Endothelial cell of umbilical vein (primary cell): ENCODE results near the gene GRID1. TPM values are rescaled to one million over a fixed set of nuclear protein-coding genes. Genes with fewer than 3 reads are reported as not detected.

Source experiments
- BruUV-seq: library from RNA; stranded (reverse); fragments of 400-500 nt; replicated peaks from 2 replicates; lab custom pipeline; 2021; lab: Mats Ljungman, UMichigan
- CTCF ChIA-PET: fragments of 300-600, 350-600 bp; sonication (Branson Sonifier 250); formaldehyde crosslinking; loops from one replicate; lab custom pipeline; 2021; ENCODE audit warnings: antibody characterized with exemption, inconsistent platforms; lab: Charles Lee
- POLR2A ChIA-PET: fragments of 300-600, 350-600 bp; sonication (Branson Sonifier 250); formaldehyde crosslinking; loops from one replicate; lab custom pipeline; 2021; ENCODE audit warnings: antibody characterized with exemption, inconsistent platforms; lab: Charles Lee
- DNase-seq: peaks from one replicate; pipeline ENCODE4 v3.0.0-alpha.2; 2011; ENCODE audit warnings: low read depth, low spot score
- FAIRE-seq: peaks from 2 replicates; lab custom pipeline; 2011; peaks lifted over from hg19 to GRCh38; lab: Jason Lieb, UNC
- H2AFZ ChIP-seq: 2 replicates; pipeline ENCODE4 v1.6.0; 2012; ENCODE audit warnings: low read depth, low read length, control low read depth, inconsistent platforms
- H3K27ac ChIP-seq: 2 replicates; pipeline ENCODE4 v1.5.1; 2011; ENCODE audit warnings: low read depth, mild to moderate bottlenecking, control low read depth, low read length, moderate library complexity; ENCODE audit not compliant: insufficient read depth
- H3K27me3 ChIP-seq, 2 experiments: 2 replicates each; pipeline versions ENCODE4 v1.6.0 to v1.6.1; 2011; ENCODE audit warnings: low read length in 2 of 2, mixed read lengths in 1 of 2; ENCODE audit not compliant: control insufficient read depth in 2 of 2, insufficient read depth in 2 of 2
- H3K36me3 ChIP-seq, 2 experiments: 2 replicates in 1 of 2; 3 replicates in 1 of 2; pipeline ENCODE4 v1.5.1; 2011; ENCODE audit warnings: low read length in 2 of 2, mild to moderate bottlenecking in 1 of 2, moderate library complexity in 1 of 2; ENCODE audit not compliant: control insufficient read depth in 2 of 2, insufficient read depth in 2 of 2; ENCODE audit errors: extremely low read depth in 1 of 2
- H3K4me1 ChIP-seq: 3 replicates; pipeline ENCODE4 v1.5.1; 2011; ENCODE audit warnings: mild to moderate bottlenecking, low read length; ENCODE audit not compliant: control insufficient read depth, insufficient read depth; ENCODE audit errors: extremely low read depth
- H3K4me2 ChIP-seq: 2 replicates; pipeline ENCODE4 v1.6.1; 2011; ENCODE audit warnings: low read length, control low read depth, mixed read lengths; ENCODE audit not compliant: insufficient read depth
- H3K4me3 ChIP-seq, 3 experiments: fragments of 200-600 bp in 1 of 3; sonication (generic), shearing (Covaris generic) in 1 of 3; replicated peaks in 1 of 3; 2 replicates each; pipeline ENCODE4 v1.5.1; 2011 to 2016; ENCODE audit warnings: control low read depth in 3 of 3, low read length in 3 of 3, mild to moderate bottlenecking in 2 of 3, inconsistent platforms in 1 of 3, low read depth in 1 of 3, moderate library complexity in 1 of 3; ENCODE audit not compliant: insufficient read depth in 1 of 3
- H3K79me2 ChIP-seq: 2 replicates; pipeline ENCODE4 v1.6.0; 2012; ENCODE audit warnings: low read length, inconsistent platforms; ENCODE audit not compliant: control insufficient read depth, insufficient read depth
- H3K9ac ChIP-seq: replicated peaks from 2 replicates; pipeline ENCODE3; 2011; ENCODE audit warnings: low read length, control low read depth; ENCODE audit not compliant: insufficient read depth; ENCODE audit errors: extremely low read depth
- H3K9me1 ChIP-seq: replicated peaks from 3 replicates; pipeline ENCODE4 v1.6.0; 2011; ENCODE audit warnings: mild to moderate bottlenecking, low read length; ENCODE audit not compliant: control insufficient read depth, insufficient read depth; ENCODE audit errors: extremely low read depth
- H3K9me3 ChIP-seq: replicated peaks from 2 replicates; pipeline ENCODE4 v1.5.1; 2012; ENCODE audit warnings: low read length, inconsistent platforms; ENCODE audit not compliant: control insufficient read depth, insufficient read depth
- H4K20me1 ChIP-seq: replicated peaks from 2 replicates; pipeline ENCODE3; 2011; ENCODE audit warnings: mild to moderate bottlenecking, low read length; ENCODE audit not compliant: control insufficient read depth, insufficient read depth; ENCODE audit errors: extremely low read depth
- EZH2 ChIP-seq: IDR thresholded peaks from 2 replicates; pipeline ENCODE4 v1.6.1; 2012; ENCODE audit warnings: borderline replicate concordance, low read depth, mild to moderate bottlenecking, moderate library complexity, low read length, inconsistent platforms; ENCODE audit not compliant: severe bottlenecking
- GATA2 ChIP-seq: IDR thresholded peaks from 2 replicates; pipeline ENCODE4 v1.7.0; 2011; ENCODE audit warnings: low read depth, mild to moderate bottlenecking, moderate library complexity, mixed read lengths, low read length; ENCODE audit not compliant: insufficient read length, insufficient read depth
- MYC ChIP-seq: IDR thresholded peaks from one replicate; pipeline ENCODE4 v1.6.1; 2011; ENCODE audit warnings: mild to moderate bottlenecking, low read depth, low read length
- POLR2A ChIP-seq: IDR thresholded peaks from 2 replicates; pipeline ENCODE4 v1.6.1; 2012; ENCODE audit warnings: low read depth, mild to moderate bottlenecking, control low read depth, low read length
- POLR2AphosphoS5 ChIP-seq: IDR thresholded peaks from 2 replicates; pipeline ENCODE4 v1.6.1; 2012; ENCODE audit warnings: low read depth, mild to moderate bottlenecking, control low read depth, low read length, moderate library complexity; ENCODE audit not compliant: insufficient read depth
- dilution Hi-C: fragments of 300-500 bp; cut with MboI; formaldehyde crosslinking; loops from one replicate; pipeline ENCODE4 v1.15.0; 2019; ENCODE audit warnings: low sequenced_read_pairs; ENCODE audit not compliant: extremely low pct_ligation_motif_present
- intact Hi-C: fragments of 100-400 bp; cut with micrococcal nuclease; formaldehyde crosslinking; loops from one replicate; pipeline ENCODE4 v1.10.0; 2022
- polyA plus RNA-seq, 4 experiments: library from polyadenylated mRNA; depleted of rRNA in 3 of 4; stranded (reverse) in 3 of 4; unstranded in 1 of 4; fragments of >200 nt; gene quantifications; 2 replicates each; pipeline versions ENCODE4 v1.2.1 to v1.2.3, GENCODE V29; 2011 to 2012; ENCODE audit warnings: missing spikeins in 1 of 4
- total RNA-seq: library from RNA; stranded (reverse); gene quantifications from 2 replicates; pipeline ENCODE4 v1.2.3, GENCODE V29; 2021

GRID1 gene
- total and polyA plus RNA-seq, 2 donors (not counting 3 experiments of a cell fraction or from before 2014, with no cell fraction given), result not detected

GRCh38 chr10:86340176-86340990, 26.2 kb downstream of the GRID1 start:
- no peak overlapping the region for H3K27ac ChIP-seq
- FAIRE-seq (no peak), DNase-seq (no peak)

GRCh38 chr10:86339226-86339865, 27.2 kb downstream of the GRID1 start:
- Histone ChIP-seq H3K4me3 (no peak overlapping the region), H3K9me3 (no peaks in the 10 kb centered on the region), H3K36me3 (no peaks in the 10 kb centered on the region), H4K20me1 (no peaks in the 10 kb centered on the region), H3K27ac (no peak overlapping the region), H3K4me2 (no peak overlapping the region), H3K27me3 (no peaks in the 10 kb centered on the region), H3K9ac (no peak overlapping the region), H3K79me2 (no peaks in the 10 kb centered on the region), H3K4me1 (no peaks in the 10 kb centered on the region), H3K9me1 (no peaks in the 10 kb centered on the region), H2AFZ (no peak overlapping the region)
- ChIA-PET CTCF (no interaction called here), POLR2A (no interaction called here)
- DNase-seq, result no peak
- no peak for FAIRE-seq
- no peak for TF ChIP-seq MYC
- TF ChIP-seq POLR2A, result no peak
- dilution Hi-C loops, result no loop called here
- no TSS peak for BruUV-seq
- intact Hi-C loops, result no loop called here

More at GRCh38 chr10:86340176-86340990, 26.2 kb downstream of the GRID1 start:
- ChIA-PET POLR2A (no interaction called here), CTCF (no interaction called here)
- H3K4me2 ChIP-seq, result no peak overlapping the region
- no peak overlapping the region for H3K9ac ChIP-seq
- H3K79me2 ChIP-seq, result no peaks in the 10 kb centered on the region
- intact Hi-C loops, result loop anchor here (10.0 kb wide), 1 partner anchor 1496 kb away; no protein-coding TSS in a partner anchor
- no peaks in the 10 kb centered on the region for H3K4me1 ChIP-seq
- no peaks in the 10 kb centered on the region for H3K36me3 ChIP-seq
- no TSS peak for BruUV-seq
- dilution Hi-C loops, result no loop called here
- H3K9me3 ChIP-seq, result no peaks in the 10 kb centered on the region
- no peak overlapping the region for H3K4me3 ChIP-seq
- no peaks in the 10 kb centered on the region for H3K9me1 ChIP-seq
- no peak for TF ChIP-seq GATA2
- TF ChIP-seq MYC, result no peak
- no peak for TF ChIP-seq EZH2
- no peak for TF ChIP-seq POLR2AphosphoS5
- no peak for TF ChIP-seq POLR2A
- H2AFZ ChIP-seq, result no peak overlapping the region
- H4K20me1 ChIP-seq, result no peaks in the 10 kb centered on the region
- H3K27me3 ChIP-seq, result no peaks in the 10 kb centered on the region
